ENCODE data around the gene DIS3L.
A peak's percentile ranks its signal among the peaks of the same experiment; 100 is the strongest.

DNA sequence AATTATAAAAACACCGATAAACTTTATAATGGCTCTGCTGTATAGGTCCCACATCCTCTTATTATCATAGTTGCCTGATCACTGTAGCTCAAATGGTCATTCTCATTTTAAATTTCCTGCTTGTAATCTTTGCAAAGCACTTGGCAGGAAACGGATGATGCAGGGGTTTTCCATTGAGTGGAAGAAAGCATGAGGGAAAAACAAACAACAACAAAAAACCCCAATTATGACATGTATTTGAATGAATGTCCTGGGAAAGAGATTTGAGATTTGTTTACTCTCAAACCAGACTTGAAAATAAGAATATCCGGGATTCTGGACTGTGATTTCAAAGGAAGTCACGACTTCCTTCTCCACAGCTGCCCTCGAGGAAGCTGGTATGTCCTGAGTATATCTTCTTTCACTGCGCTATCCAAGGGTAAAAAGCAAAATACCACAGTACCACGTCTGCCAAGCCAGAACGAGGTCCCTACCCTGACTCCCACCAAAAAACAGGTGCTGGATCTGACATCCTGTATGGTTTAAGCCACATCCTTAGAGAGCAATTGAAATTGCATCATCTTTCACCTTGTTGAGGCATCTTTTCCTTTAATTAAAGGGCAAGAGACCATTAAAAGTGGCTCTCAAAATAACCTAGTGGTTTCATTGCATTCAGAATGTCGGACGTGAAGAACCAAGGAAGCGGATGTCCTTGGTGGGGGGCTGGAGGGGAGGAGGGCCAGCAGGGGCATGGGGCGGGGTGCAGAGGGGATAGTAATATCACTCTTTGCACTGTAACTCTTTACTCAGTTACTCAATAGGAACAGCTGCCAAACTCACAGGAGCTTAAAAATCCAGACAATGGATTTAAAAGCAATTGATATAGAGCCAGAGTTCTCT, 76.6 kb downstream of the DIS3L start:
- no peak for TF ChIP-seq MYC (IDR thresholded peaks at IDR 0.05; ENCODE audit: low read depth, low read length)
- TF ChIP-seq, protein P1, sequence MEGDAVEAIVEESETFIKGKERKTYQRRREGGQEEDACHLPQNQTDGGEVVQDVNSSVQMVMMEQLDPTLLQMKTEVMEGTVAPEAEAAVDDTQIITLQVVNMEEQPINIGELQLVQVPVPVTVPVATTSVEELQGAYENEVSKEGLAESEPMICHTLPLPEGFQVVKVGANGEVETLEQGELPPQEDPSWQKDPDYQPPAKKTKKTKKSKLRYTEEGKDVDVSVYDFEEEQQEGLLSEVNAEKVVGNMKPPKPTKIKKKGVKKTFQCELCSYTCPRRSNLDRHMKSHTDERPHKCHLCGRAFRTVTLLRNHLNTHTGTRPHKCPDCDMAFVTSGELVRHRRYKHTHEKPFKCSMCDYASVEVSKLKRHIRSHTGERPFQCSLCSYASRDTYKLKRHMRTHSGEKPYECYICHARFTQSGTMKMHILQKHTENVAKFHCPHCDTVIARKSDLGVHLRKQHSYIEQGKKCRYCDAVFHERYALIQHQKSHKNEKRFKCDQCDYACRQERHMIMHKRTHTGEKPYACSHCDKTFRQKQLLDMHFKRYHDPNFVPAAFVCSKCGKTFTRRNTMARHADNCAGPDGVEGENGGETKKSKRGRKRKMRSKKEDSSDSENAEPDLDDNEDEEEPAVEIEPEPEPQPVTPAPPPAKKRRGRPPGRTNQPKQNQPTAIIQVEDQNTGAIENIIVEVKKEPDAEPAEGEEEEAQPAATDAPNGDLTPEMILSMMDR (IDR thresholded peaks at IDR 0.05; ENCODE audit: extremely low read depth in 1 of 2, insufficient read depth in 1 of 2, low read depth in 1 of 2, low read length in 2 of 2): no peak
- TF ChIP-seq POLR2A (IDR thresholded peaks at IDR 0.05; ENCODE audit: low read depth, low read length): peak; percentile 32
